AG04449 (cell line): ENCODE data around the gene GRM7.

Experiments used
- CTCF ChIA-PET: fragments of 350-600 bp; formaldehyde crosslinking; extraction: SDS; loops from one replicate; lab custom pipeline; 2021; ENCODE audit warnings: antibody characterized with exemption; lab: Yijun Ruan, JAX
- POLR2A ChIA-PET: fragments of 400-600, 350-600 bp; formaldehyde crosslinking; extraction: SDS; loops from one replicate; lab custom pipeline; 2020; ENCODE audit warnings: antibody characterized with exemption, inconsistent platforms; lab: Yijun Ruan, JAX
- DNase-seq: peaks from one replicate; pipeline ENCODE4 v3.0.0-alpha.2; 2010; ENCODE audit warnings: low read depth, low spot score
- H3K4me3 ChIP-seq: 2 replicates; pipeline ENCODE4 v1.5.1; 2011; ENCODE audit warnings: low read depth, mild to moderate bottlenecking, control low read depth, low read length
- CTCF ChIP-seq: IDR thresholded peaks from one replicate; pipeline ENCODE4 v1.5.1; 2011; ENCODE audit warnings: mild to moderate bottlenecking, moderate library complexity, low read length, control low read depth, inconsistent platforms; ENCODE audit not compliant: insufficient read depth; ENCODE audit errors: missing control alignments

GRM7 gene

GRCh38 chr3:7166460-7166859 is 305.5 kb downstream of the GRM7 start:
- CTCF ChIA-PET = no interaction called here
- POLR2A ChIA-PET = no interaction called here
- no peak for TF ChIP-seq CTCF
- DNase-seq = no peak
- no peak overlapping the region for H3K4me3 ChIP-seq

- TF ChIP-seq CTCF = no peak
- no peak for DNase-seq
- no peak overlapping the region for H3K4me3 ChIP-seq
- ChIA-PET CTCF (no interaction called here), POLR2A (no interaction called here)
Observed at GRCh38 chr3:7171493-7171892, 310.6 kb downstream of the GRM7 start.

GRCh38 chr3:7172996-7173395 is 312.1 kb downstream of the GRM7 start:
- no peak for DNase-seq
- ChIA-PET POLR2A (no interaction called here), CTCF (no interaction called here)
- H3K4me3 ChIP-seq = no peak overlapping the region
- no peak for TF ChIP-seq CTCF

GRCh38 chr3:7188551-7188950 is 327.6 kb downstream of the GRM7 start:
- ChIA-PET POLR2A (no interaction called here), CTCF (no interaction called here)
- no peak overlapping the region for H3K4me3 ChIP-seq
- DNase-seq = no peak
- no peak for TF ChIP-seq CTCF

GRCh38 chr3:7190095-7190494 is 329.2 kb downstream of the GRM7 start:
- H3K4me3 ChIP-seq = no peak overlapping the region
- ChIA-PET CTCF (no interaction called here), POLR2A (no interaction called here)
- no peak for TF ChIP-seq CTCF
- no peak for DNase-seq

GRCh38 chr3:7193269-7193668 is 332.4 kb downstream of the GRM7 start:
- no peak for TF ChIP-seq CTCF
- CTCF ChIA-PET = no interaction called here
- POLR2A ChIA-PET = no interaction called here
- no peak overlapping the region for H3K4me3 ChIP-seq
- DNase-seq = no peak
